Measurements from ENCODE around the gene KCNH1.
"Not testable (repeated sequence)": the region's sequence is repeated elsewhere in the genome, so short reads cannot be mapped to it uniquely, and the experiment has no call there.

Gene KCNH1

GRCh38 chr1:211007830-211008229, 126.1 kb downstream of the KCNH1 start:
- DNase-seq: no peak

GRCh38 chr1:210995931-210996330, 138.0 kb downstream of the KCNH1 start:
- not testable (repeated sequence) for DNase-seq

DNA sequence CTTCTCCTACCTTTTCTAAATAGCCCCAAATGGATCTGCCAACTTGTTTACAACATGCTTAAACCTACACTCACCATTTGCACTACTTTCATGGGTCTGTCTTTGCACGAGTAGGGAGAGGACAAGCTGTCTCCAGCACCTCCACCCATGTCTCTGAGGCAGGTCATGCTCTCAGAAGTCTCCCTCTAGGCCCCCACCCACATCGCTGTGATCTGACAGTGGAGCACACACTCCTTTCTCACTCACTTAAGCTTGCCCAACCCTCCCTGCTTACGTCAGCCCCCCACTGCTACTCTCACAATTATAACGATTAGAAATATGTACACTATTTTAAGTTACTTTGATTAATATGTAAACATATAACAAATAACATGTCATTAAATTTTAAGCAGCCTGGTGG, 141.1 kb downstream of the KCNH1 start:
- DNase-seq: no peak

DNA sequence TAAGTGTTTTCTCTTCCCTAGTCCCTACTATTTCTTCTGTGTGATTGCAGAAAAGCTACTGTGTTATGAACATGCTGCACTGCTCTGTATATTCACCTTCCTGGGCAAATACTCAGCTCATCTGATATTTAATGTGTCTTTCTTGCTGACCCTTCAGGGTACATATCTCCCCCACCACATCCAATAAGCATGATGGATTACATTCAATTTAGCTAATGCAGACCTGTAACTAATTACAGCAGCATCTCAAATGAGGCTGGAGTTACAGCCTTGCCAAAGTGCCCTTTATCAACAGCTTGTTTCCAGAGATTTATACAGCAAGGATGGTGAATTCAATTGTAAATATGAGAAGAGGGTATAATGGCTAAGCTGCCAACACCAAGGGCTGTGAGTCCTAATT, 144.0 kb downstream of the KCNH1 start:
- no peak for DNase-seq

DNA sequence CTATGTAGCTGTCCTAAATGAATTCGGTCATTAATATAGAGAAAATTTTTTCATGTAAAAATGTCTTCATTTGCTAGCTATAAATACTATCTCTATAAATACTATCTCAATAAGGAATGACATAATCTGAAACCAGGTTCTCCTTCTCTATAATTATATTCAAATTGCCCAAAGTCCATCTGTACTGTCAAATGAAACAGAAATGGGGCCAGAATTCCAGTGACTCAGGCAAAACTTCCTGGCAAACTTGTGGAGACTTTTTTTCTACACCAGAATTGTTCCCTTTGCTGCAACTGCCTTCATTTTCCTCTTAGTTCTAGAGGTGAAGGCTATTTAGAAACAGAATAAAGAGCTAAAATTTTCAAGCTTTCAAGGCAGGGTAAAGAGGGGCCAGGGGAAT, 152.5 kb downstream of the KCNH1 start:
- DNase-seq: no peak

GRCh38 chr1:210980082-210980481, 153.9 kb downstream of the KCNH1 start:
- DNase-seq: no peak

- no peak for DNase-seq
Measured at GRCh38 chr1:210978974-210979354, 155.0 kb downstream of the KCNH1 start.

DNA sequence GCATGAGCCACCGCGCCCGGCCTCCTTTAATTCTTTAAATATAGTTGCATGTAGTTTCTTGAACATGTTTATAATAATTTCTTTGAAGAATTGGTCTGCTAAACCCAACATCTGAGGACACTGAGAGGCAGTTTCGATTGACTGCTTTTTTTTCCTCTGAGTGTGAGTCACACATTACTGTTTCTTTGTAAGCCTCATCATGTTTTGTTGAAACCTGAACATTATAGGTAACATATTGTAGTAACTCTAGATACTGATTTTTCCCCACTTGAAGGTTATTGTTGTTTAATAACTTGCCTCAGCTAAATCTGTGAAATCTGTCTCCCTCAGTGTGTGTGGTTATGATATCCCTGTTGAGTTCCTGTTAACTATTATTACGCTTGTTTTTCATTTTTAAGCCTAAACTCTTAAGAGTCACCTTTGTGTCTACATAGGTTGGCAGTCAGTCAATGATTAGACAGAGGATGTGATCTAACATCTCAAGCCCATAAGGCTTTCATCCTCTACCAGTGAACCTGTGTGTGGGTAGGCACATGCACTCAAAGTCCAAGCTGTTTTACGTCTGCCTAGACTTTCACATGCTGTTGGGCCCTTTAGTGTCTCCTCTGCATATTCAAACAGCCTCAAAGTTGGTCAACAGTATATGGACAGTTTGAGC, 155.5 kb downstream of the KCNH1 start:
- DNase-seq: no peak

DNA sequence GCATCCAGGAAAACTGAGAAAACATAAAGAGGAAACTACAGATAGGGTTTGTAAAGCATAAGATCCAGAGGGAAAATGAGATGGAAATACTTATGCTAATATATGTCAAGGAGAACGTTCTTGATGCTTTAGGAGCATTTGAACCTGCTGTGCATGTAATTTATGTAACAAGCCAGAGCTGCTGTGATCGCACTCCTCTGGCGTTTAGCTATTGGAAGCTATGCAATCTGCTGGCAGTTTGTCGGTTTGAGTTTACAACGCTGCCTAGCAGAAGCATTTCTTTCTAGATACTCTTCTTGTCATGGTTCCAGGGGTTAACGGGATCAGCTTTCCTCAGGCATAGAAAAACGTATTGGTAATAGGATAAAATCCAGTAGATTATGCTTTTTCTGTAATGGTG, 182.7 kb downstream of the KCNH1 start:
- no peak for DNase-seq

DNA sequence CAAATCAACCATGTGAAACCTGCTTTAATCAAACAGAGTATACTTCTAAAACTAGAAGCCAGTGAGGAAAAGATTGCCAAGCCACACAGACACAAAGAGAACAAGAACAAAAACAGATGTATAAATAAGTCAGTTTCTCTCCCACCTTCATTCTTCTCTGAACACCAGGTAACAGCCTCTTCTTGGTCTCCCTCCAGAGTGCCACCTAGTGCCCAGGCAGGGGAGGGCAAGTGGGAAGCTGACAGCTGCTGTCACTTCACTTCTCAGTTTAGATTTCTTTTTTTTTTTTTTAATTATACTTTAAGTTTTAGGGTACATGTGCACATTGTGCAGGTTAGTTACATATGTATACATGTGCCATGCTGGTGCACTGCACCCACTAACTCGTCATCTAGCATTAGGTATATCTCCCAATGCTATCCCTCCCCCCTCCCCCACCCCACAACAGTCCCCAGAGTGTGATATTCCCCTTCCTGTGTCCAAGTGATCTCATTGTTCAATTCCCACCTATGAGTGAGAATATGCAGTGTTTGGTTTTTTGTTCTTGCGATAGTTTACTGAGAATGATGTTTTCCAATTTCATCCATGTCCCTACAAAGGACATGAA, 183.9 kb downstream of the KCNH1 start:
- not testable (repeated sequence) for DNase-seq

DNA sequence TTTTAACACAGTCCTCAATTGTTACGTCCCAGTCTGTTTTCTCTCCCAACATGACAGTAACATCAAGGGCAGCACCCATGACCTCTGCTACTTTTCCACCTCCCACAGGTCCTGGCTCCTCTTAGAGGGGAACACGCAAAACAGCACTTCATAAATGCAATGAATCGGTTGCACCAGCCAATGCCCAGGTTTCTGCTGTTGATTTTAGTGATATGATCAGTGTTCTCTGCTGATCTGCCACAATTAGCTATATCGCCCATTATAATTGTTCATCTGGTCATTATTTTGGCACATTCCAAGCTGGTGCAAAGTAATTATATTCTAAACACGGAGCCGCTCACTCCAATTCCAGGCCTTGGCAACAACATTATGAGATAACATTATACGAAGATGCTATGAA, 184.5 kb downstream of the KCNH1 start:
- DNase-seq: no peak

DNA sequence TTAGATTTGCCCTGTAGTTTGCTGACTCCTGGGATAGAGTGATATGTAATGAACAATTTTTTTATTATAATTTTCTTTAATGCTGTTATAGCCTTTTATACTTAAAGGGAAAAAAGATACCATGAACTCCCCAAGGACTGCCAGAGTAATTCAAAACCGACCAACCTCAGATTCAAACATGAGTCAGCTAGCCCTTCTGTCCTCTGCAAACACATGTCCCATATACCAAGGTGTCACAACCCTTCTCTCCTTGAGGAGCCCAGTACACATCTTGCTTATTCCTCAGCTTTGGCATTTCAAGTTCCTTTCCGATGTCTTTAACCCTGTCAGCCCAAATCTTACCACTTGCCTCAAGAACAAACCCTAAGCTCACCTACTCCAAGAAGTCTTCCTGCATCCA, 184.9 kb downstream of the KCNH1 start:
- no peak for DNase-seq

DNA sequence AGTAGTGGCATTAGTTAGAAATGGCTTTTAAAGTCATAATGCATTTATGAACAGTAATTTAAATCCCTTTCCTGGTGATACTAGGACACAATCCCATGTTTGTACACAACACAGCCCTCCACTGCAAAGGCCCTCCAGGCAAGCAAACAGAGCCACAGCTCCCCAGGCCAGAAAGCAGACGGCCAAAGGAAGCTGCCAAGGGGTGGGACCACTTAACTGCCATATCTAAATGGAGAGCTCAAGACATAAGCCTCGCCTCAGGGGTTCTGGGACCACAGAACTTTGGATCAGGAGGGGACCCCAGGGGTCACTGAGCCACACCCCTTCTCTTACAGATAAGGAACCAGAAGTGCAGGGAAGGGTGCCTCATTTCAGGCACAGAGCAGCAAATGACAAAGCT, 189.7 kb downstream of the KCNH1 start:
- no peak for DNase-seq

- no peak for DNase-seq
Measured at GRCh38 chr1:210942513-210942912, 191.4 kb downstream of the KCNH1 start.

DNA sequence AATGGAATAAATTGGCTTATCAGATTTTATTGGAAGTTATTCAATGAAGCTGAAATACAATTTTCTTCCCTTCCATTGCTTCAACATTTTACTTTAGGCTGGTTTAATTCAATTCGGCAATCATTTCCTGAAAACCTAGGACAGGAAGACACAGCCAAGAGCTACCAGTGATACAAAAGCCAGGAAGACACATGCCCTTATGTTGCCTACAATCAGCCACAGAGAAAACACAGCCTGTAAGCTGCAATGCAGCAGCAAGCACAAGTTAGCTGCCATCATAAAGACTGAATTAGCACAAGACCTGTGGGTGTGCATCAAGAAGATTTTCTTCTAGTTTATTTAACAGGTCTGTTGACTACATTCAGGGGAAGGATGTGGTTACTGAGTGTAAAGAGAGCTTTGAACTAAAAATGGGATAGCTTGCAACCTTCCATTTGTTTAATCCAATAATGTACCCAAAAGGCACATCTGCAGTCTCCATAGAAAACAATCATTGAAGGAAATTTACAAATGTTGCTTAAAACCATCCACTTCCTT, 193.8 kb downstream of the KCNH1 start:
- DNase-seq: no peak

DNA sequence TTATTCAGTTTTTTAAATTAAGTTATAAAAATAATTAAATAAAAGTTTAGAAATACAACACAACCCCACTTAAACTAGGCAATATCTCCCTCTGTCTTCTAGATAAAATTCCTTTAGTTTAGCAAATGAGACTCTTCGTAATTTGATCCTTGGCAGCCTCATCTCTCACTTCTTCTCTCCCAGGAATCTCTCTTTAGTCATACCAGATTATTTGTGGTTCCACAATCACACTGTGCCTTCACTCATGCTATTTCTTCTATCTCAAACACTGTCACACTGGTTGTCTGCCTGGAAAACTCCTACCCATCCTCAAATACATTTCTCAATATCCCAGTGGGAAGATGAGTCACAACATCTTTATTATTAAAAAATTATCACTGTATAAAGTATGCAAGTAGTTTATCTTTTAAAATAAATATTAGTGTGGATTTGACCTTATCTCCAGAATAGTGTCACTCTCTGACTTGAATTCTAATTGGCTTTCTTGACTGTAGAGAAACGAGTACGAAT, 195.5 kb downstream of the KCNH1 start:
- DNase-seq: no peak

GRCh38 chr1:210937846-210938245, 196.1 kb downstream of the KCNH1 start:
- no peak for DNase-seq

- no peak for DNase-seq
Measured at GRCh38 chr1:210935905-210936304, 198.0 kb downstream of the KCNH1 start.

DNA sequence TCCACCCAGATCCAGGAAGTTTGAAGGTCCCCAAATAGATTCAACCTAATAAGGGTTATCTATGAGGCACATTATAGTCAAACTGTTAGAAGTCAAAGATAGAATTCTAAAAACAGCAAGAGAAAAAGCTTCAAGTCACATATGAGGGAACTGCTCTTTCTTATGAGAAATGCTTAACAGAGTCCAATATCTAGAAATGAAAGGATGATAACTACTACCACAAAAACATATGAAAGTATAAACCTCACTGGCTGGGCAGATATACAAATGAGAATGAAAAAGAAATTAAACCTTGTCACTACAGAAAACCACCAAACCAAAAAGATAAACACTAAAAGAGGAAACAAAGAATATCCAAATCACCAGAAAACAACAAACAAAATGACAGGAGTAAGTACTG, 201.8 kb downstream of the KCNH1 start:
- no peak for DNase-seq

DNA sequence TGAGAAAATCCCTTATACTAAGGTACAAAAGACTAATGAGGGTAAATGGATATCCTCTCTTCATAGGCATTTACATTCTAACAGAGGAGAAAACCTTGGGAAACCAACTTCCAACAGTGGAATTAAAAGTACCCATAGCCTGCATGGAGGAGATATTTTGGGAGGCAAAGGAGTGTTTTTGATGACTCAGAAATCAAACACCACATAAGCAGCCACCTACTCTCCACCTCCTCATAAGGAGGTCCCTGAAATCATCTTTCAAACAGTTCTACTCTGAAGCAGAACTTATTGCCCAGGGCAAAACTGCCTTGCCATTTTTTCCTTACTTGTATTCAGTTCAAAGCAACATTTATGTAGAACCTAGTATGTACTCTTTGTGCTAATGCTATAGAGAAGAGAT, 211.3 kb downstream of the KCNH1 start:
- DNase-seq: no peak

DNA sequence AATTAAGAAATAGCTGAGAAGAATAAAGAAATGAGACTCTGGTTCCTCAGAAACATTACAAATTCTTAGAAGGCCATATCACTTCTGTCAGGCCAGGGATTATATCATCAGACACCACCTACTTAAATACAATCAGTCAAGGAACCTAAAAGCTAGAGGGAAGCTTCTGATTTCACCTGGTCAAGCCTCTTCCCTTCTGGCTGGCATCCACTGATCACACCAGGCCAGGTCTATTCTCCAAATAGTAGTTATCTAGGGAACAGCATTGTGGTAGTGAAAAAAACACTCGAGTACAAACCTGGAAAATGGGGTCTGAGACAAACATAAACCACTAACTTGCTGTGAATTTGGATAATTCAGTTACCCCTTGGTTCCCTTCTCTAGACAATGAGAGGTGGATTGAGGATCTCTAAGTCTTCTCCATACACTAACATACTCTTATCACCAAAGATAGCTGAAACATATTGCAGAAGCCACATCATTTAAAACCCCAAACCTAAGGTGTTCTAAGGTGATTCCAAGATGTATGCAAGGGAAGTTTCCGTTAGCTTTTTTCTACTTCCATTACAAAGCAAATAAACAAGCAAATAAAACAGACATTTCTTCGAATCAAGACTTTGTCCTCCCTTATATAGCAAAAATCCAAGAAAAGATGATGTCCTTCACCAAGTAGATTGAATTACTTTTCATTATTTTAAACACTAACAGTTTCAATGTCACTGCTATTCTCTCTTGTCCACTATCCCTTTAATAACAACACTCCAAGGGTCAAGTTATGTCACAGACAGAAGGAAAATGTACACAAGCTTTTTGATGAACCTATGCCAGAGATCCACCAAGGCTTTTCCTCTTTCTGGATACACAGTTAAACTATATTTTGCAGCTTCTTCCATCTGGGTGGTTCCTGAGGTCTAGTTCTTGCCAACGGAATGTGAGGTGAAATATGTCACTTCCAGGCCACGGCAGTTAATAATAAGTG, 212.9 kb downstream of the KCNH1 start:
- no peak for DNase-seq

GRCh38 chr1:210920258-210920657, 213.7 kb downstream of the KCNH1 start:
- no peak for DNase-seq

DNA sequence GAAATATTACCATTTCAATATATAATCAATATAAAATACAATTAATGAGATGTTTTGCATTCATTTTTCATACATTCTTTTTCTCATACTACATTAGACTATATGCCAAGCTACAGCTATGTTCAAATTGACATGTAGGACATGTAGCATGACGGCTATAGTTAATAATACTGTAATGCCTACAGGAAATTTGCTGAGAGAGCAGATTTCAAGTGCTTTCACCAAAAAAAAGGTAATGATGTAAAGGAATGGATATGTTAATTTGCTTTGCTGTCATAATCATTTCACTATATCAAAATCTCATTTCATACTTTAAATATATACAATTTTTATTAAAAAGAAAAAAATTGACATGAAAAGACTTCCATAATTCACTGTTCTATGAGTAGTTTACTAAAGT, 215.1 kb downstream of the KCNH1 start:
- no peak for DNase-seq
